Loucy (cell line): ENCODE results near the gene FAF2.

Experiments used
- CTCF ChIP-seq: fragments of 200-600 bp; sonication (generic); conservative IDR thresholded peaks from 2 replicates; pipeline ENCODE4 v1.5.1; 2014; ENCODE audit warnings: mild to moderate bottlenecking, antibody characterized with exemption, low read length
- EZH2phosphoT487 ChIP-seq: fragments of 200-600 bp; IDR thresholded peaks from 2 replicates; pipeline ENCODE4 v1.6.1; 2018; ENCODE audit warnings: antibody characterized with exemption, mild to moderate bottlenecking, moderate library complexity, borderline replicate concordance

- no peak for TF ChIP-seq CTCF
- no peak for TF ChIP-seq EZH2phosphoT487
Measured at GRCh38 chr5:176531902-176532493, 83.8 kb downstream of the FAF2 start.
